T-cell (primary cell): ENCODE results near the gene BTBD1. TPM values are rescaled to one million over a fixed set of nuclear protein-coding genes. Genes with fewer than 3 reads are reported as not detected.

Source experiments
- ATAC-seq, 4 experiments: fragments of 200-7000 bp in 3 of 4; fragments of 150-1000 bp in 1 of 4; cut with Tn5 transposase; replicated peaks in 1 of 4; 1 replicate in 3 of 4; 2 replicates in 1 of 4; pipeline ENCODE4 v1.10.0; 2021; ENCODE audit warnings: moderate library complexity in 3 of 4, mild to moderate bottlenecking in 2 of 4, moderate number of reproducible peaks in 1 of 4
- CTCF ChIA-PET, 2 donors: fragments of 300-600 bp; sonication (Branson Sonifier 250); formaldehyde crosslinking; loops; one replicate each; lab custom pipeline; 2022; ENCODE audit warnings: antibody characterized with exemption in 2 of 2; lab: Charles Lee
- POLR2A ChIA-PET, 2 donors: fragments of 300-600 bp; sonication (Branson Sonifier 250); formaldehyde crosslinking; loops; one replicate each; lab custom pipeline; 2022; ENCODE audit warnings: antibody characterized with exemption in 2 of 2; lab: Charles Lee
- DNase-seq, 35 experiments: peaks; one replicate each; pipeline versions ENCODE4 v3.0.0 to v3.0.0-alpha.2; 2013 to 2023
- H3K27ac ChIP-seq: one replicate; pipeline ENCODE4 v1.5.1; 2013; ENCODE audit warnings: low read length
- H3K27me3 ChIP-seq, 2 experiments: replicated peaks in 1 of 2; 1 replicate in 1 of 2; 2 replicates in 1 of 2; pipeline versions ENCODE4 v1.6.1 to v1.7.0; 2013; ENCODE audit warnings: low read length in 1 of 2, mixed read lengths in 1 of 2; ENCODE audit not compliant: control insufficient read depth in 2 of 2, insufficient read depth in 2 of 2; ENCODE audit errors: extremely low read depth in 1 of 2
- H3K36me3 ChIP-seq, 2 donors: 1 replicate in 1 of 2; 2 replicates in 1 of 2; pipeline versions ENCODE4 v1.6.1 to v1.7.0; 2013; ENCODE audit warnings: low read length in 1 of 2; ENCODE audit not compliant: control insufficient read depth in 2 of 2, insufficient read depth in 1 of 2; ENCODE audit errors: extremely low read depth in 1 of 2
- H3K4me1 ChIP-seq, 2 experiments: 1 replicate in 1 of 2; 2 replicates in 1 of 2; pipeline versions ENCODE4 v1.6.1 to v1.7.0; 2013; ENCODE audit warnings: low read length in 2 of 2, mixed read lengths in 1 of 2; ENCODE audit not compliant: insufficient read depth in 2 of 2, control insufficient read depth in 1 of 2; ENCODE audit errors: extremely low read depth in 1 of 2
- H3K4me3 ChIP-seq, 2 donors: 1 replicate in 1 of 2; 2 replicates in 1 of 2; pipeline versions ENCODE4 v1.5.1 to v1.7.0; 2013; ENCODE audit warnings: mild to moderate bottlenecking in 2 of 2, low read length in 1 of 2, moderate library complexity in 1 of 2; ENCODE audit not compliant: control insufficient read depth in 1 of 2; ENCODE audit errors: extremely low read depth in 1 of 2
- H3K9me3 ChIP-seq: 2 replicates; pipeline ENCODE4 v1.7.0; 2013
- H3K27ac Mint-ChIP-seq, 2 donors: one replicate each; pipeline ENCODE4 v1.8.0; 2020 to 2021; ENCODE audit warnings: mild to moderate bottlenecking in 2 of 2, mixed read lengths in 2 of 2
- H3K27me3 Mint-ChIP-seq, 2 donors: one replicate each; pipeline ENCODE4 v1.8.0; 2021 to 2022; ENCODE audit warnings: mixed read lengths in 2 of 2
- H3K36me3 Mint-ChIP-seq: one replicate; pipeline ENCODE4 v1.8.0; 2021; ENCODE audit warnings: mixed read lengths
- H3K4me1 Mint-ChIP-seq, 3 donors: one replicate each; pipeline ENCODE4 v1.8.0; 2020 to 2022; ENCODE audit warnings: mixed read lengths in 3 of 3, mild to moderate bottlenecking in 1 of 3
- H3K4me3 Mint-ChIP-seq, 3 donors: one replicate each; pipeline ENCODE4 v1.8.0; 2020 to 2022; ENCODE audit warnings: mild to moderate bottlenecking in 3 of 3, mixed read lengths in 3 of 3, moderate library complexity in 3 of 3
- H3K9me3 Mint-ChIP-seq, 3 donors: one replicate each; pipeline ENCODE4 v1.8.0; 2020 to 2022; ENCODE audit warnings: mixed read lengths in 3 of 3
- WGBS: methylation state at CpG from one replicate; pipeline ENCODE4 v1.1.5; 2013; ENCODE audit warnings: missing lambda C conversion rate; ENCODE audit not compliant: insufficient coverage; 5-methylcytosine and 5-hydroxymethylcytosine counted together
- total RNA-seq, 35 experiments: library from RNA in 6 of 35; stranded (reverse) in 6 of 35; fragments of 120-200 nt in 1 of 35; gene quantifications; one replicate each; pipeline versions ENCODE4 v1.2.1 to v1.2.4 and lab custom pipeline; 2013 to 2026

Gene BTBD1
- total RNA-seq, 5 donors from 2014 or later (not counting 1 experiment from before 2014, with no cell fraction given) = 34.8 to 38.4 (median 36.2) TPM

GRCh38 chr15:83014205-83014653, 52.8 kb downstream of the BTBD1 start:
- Mint-ChIP-seq H3K9me3 (no peaks in the 10 kb centered on the region), H3K27me3 (no peaks in the 10 kb centered on the region), H3K4me3 (no peak overlapping the region), H3K36me3 (peaks cover 7% of the 10 kb centered on the region), H3K4me1 (peaks cover 48 to 50% (median 48%) of the 10 kb centered on the region in 3 donors), H3K27ac (peak overlapping the region; percentile 45 to 69)
- ChIA-PET POLR2A (no interaction called here), CTCF (interaction anchor here in 1 of 2 donors (0.6 kb wide), 1 partner anchor 471 kb away, joined by 10 read pairs; no protein-coding TSS in a partner anchor)
- Histone ChIP-seq H3K4me1 (peaks cover 13 to 25% of the 10 kb centered on the region in 2 experiments), H3K4me3 (no peak overlapping the region), H3K27ac (no peak overlapping the region), H3K9me3 (no peaks in the 10 kb centered on the region), H3K27me3 (no peaks in the 10 kb centered on the region), H3K36me3 (peaks cover 2 to 26% of the 10 kb centered on the region in 2 donors)
- DNase-seq (no peak), ATAC-seq (no peak)
- 64% methylated on average over 4 of the region's 5 CpGs for WGBS

- ChIA-PET CTCF (interaction anchor here in 1 of 2 donors (1.6 kb wide), 1 partner anchor 472 kb away, joined by 4 read pairs; the partner anchor contains the start of gene RPS17), POLR2A (no interaction called here)
- H3K9me3 Mint-ChIP-seq = no peaks in the 10 kb centered on the region
- DNase-seq (no peak), ATAC-seq (no peak)
- Histone ChIP-seq H3K27me3 (no peaks in the 10 kb centered on the region), H3K4me1 (peaks cover 13 to 25% of the 10 kb centered on the region in 2 experiments), H3K36me3 (peaks cover 2 to 24% of the 10 kb centered on the region in 2 donors), H3K4me3 (no peak overlapping the region), H3K27ac (no peak overlapping the region), H3K9me3 (no peaks in the 10 kb centered on the region)
- peaks cover 11% of the 10 kb centered on the region for H3K36me3 Mint-ChIP-seq
- H3K4me1 Mint-ChIP-seq = peaks cover 48 to 52% (median 51%) of the 10 kb centered on the region in 3 donors
- peak overlapping the region; percentile 87 to 99 (median 98) for H3K4me3 Mint-ChIP-seq
- peak overlapping the region; percentile 89 to 93 for H3K27ac Mint-ChIP-seq
- 97% methylated on average over 6 of the region's 6 CpGs for WGBS
- no peaks in the 10 kb centered on the region for H3K27me3 Mint-ChIP-seq
Measured at GRCh38 chr15:83012636-83013035, 54.4 kb downstream of the BTBD1 start.

- peak overlapping the region; percentile 89 to 93 for H3K27ac Mint-ChIP-seq
- no peak for ATAC-seq
- no peaks in the 10 kb centered on the region for H3K9me3 Mint-ChIP-seq
- no peaks in the 10 kb centered on the region for H3K27me3 ChIP-seq
- 52% methylated on average over 9 of the region's 9 CpGs for WGBS
- H3K36me3 Mint-ChIP-seq = peaks cover 13% of the 10 kb centered on the region
- peak overlapping the region; percentile 74 to 80 for H3K4me3 ChIP-seq
- peak overlapping the region; percentile 39 for H3K27ac ChIP-seq
- no peaks in the 10 kb centered on the region for H3K27me3 Mint-ChIP-seq
- H3K36me3 ChIP-seq = peaks cover 2 to 26% of the 10 kb centered on the region in 2 donors
- DNase-seq = no peak
- H3K4me3 Mint-ChIP-seq = peak overlapping the region; percentile 87 to 99 (median 98)
- H3K9me3 ChIP-seq = no peaks in the 10 kb centered on the region
- peaks cover 13 to 25% of the 10 kb centered on the region in 2 experiments for H3K4me1 ChIP-seq
- CTCF ChIA-PET = interaction anchor here in 1 of 2 donors (0.8 to 2.3 kb wide), 4 partner anchors 11 to 471 kb away, joined by 3 to 18 read pairs (median 8); partner anchors contain the start of genes RAMAC and RPS17
- H3K4me1 Mint-ChIP-seq = peaks cover 48 to 54% (median 53%) of the 10 kb centered on the region in 3 donors
- POLR2A ChIA-PET = no interaction called here
Measured at GRCh38 chr15:83012076-83012426, 55.0 kb downstream of the BTBD1 start.

GRCh38 chr15:83011271-83012075, 55.6 kb downstream of the BTBD1 start, which contains the start of gene C15orf40:
Gene C15orf40, minus strand, starts transcription at chr15:83011639. Its CDS starts 32 bp downstream, at chr15:83011607.
- under 1% methylated on average over 64 of the region's 64 CpGs for WGBS

GRCh38 chr15:83010709-83011270, 56.3 kb downstream of the BTBD1 start:
- Histone ChIP-seq H3K4me3 (peak overlapping the region; percentile 74 to 80), H3K4me1 (peaks cover 13 to 25% of the 10 kb centered on the region in 2 experiments), H3K27ac (peak overlapping the region; percentile 39), H3K36me3 (peaks cover 5 to 31% of the 10 kb centered on the region in 2 donors), H3K9me3 (no peaks in the 10 kb centered on the region), H3K27me3 (no peaks in the 10 kb centered on the region)
- peak overlapping the region; percentile 93 to 94 for H3K27ac Mint-ChIP-seq
- ChIA-PET CTCF (interaction anchor here (0.6 to 2.3 kb wide), 9 partner anchors 8 to 480 kb away, joined by 3 to 18 read pairs (median 4); partner anchors contain the start of genes BTBD1 (in 1 of the 2) and RAMAC (in 1 of the 2)), POLR2A (interaction anchor here in 1 of 2 donors (0.6 to 0.7 kb wide), 2 partner anchors 28 to 227 kb away, joined by 3 read pairs; no protein-coding TSS in a partner anchor)
- peak; percentile 47 to 82 (median 67) for DNase-seq
- 0% methylated on average over 10 of the region's 15 CpGs for WGBS
- ATAC-seq = peak; percentile 40 to 67 (median 50)
- peaks cover 12% of the 10 kb centered on the region for H3K36me3 Mint-ChIP-seq
- peak overlapping the region; percentile 87 to 99 (median 98) for H3K4me3 Mint-ChIP-seq
- H3K9me3 Mint-ChIP-seq = no peaks in the 10 kb centered on the region
- H3K4me1 Mint-ChIP-seq = peaks cover 48 to 55% (median 54%) of the 10 kb centered on the region in 3 donors
- H3K27me3 Mint-ChIP-seq = no peaks in the 10 kb centered on the region

More at GRCh38 chr15:83011271-83012075, 55.6 kb downstream of the BTBD1 start, which contains the start of gene C15orf40:
- H3K27me3 ChIP-seq = no peaks in the 10 kb centered on the region
- peak within 1 kb of the TSS; percentile 74 to 80 for H3K4me3 ChIP-seq
- CTCF ChIA-PET = interaction anchor here (0.7 to 2.3 kb wide), 7 partner anchors 9 to 481 kb away, joined by 3 to 18 read pairs (median 4); partner anchors contain the start of genes RAMAC (in 1 of the 2) and RPS17 (in 1 of the 2)
- H3K27ac ChIP-seq = peak within 1 kb of the TSS; percentile 39
- peaks cover 48 to 55% (median 54%) of the 10 kb centered on the region in 3 donors for H3K4me1 Mint-ChIP-seq
- DNase-seq = peak; percentile 65 to 92 (median 74)
- H3K27ac Mint-ChIP-seq = peak within 1 kb of the TSS; percentile 93 to 94
- peak; percentile 87 to 90 (median 88) for ATAC-seq
- POLR2A ChIA-PET = interaction anchor here in 1 of 2 donors (0.6 to 0.7 kb wide), 2 partner anchors 29 to 228 kb away, joined by 3 read pairs; no protein-coding TSS in a partner anchor
- peak within 1 kb of the TSS; percentile 87 to 99 (median 98) for H3K4me3 Mint-ChIP-seq
- H3K36me3 ChIP-seq = peaks cover 5 to 29% of the 10 kb centered on the region in 2 donors
- no peaks in the 10 kb centered on the region for H3K9me3 ChIP-seq
- H3K36me3 Mint-ChIP-seq = peaks cover 12% of the 10 kb centered on the region
- no peaks in the 10 kb centered on the region for H3K9me3 Mint-ChIP-seq
- H3K4me1 ChIP-seq = peaks cover 13 to 25% of the 10 kb centered on the region in 2 experiments
- no peaks in the 10 kb centered on the region for H3K27me3 Mint-ChIP-seq
